H1 (cell line): Measurements from ENCODE around the gene TSHZ2. TPM values are rescaled to one million over a fixed set of nuclear protein-coding genes. Genes with fewer than 3 reads are reported as not detected.

Source experiments
- ATF3 ChIP-seq: IDR thresholded peaks from 2 replicates; pipeline ENCODE4 v1.6.1; 2011; ENCODE audit warnings: low read depth, mild to moderate bottlenecking, low read length; ENCODE audit not compliant: insufficient read depth
- RAD21 ChIP-seq, 2 experiments: IDR thresholded peaks in 1 of 2; conservative IDR thresholded peaks in 1 of 2; 2 replicates each; pipeline ENCODE4 v1.6.1; 2011; ENCODE audit warnings: low read depth in 2 of 2, low read length in 2 of 2, improper control_type of control experiment in 1 of 2, inconsistent platforms in 1 of 2, mild to moderate bottlenecking in 1 of 2, moderate library complexity in 1 of 2
- RNF2 ChIP-seq: fragments of 200-900, 300-1000 bp; sonication (generic); IDR thresholded peaks from 2 replicates; pipeline ENCODE4 v1.7.1; 2016; ENCODE audit warnings: borderline replicate concordance, low read depth, mild to moderate bottlenecking, antibody characterized with exemption, low read length; ENCODE audit not compliant: poor library complexity, severe bottlenecking; ENCODE audit errors: missing control alignments
- SAP30 ChIP-seq: fragments of 300-600 bp; sonication (generic); IDR thresholded peaks from 2 replicates; pipeline ENCODE4 v1.7.1; 2012; ENCODE audit warnings: low read length, moderate library complexity, mild to moderate bottlenecking, inconsistent platforms; ENCODE audit not compliant: insufficient read depth, insufficient replicate concordance
- TBP ChIP-seq: IDR thresholded peaks from 2 replicates; pipeline ENCODE4 v1.6.1; 2011; ENCODE audit warnings: low read depth, low read length, improper control_type of control experiment
- polyA plus RNA-seq, 7 experiments: library from polyadenylated mRNA; depleted of rRNA in 3 of 7; stranded (reverse) in 5 of 7; unstranded in 2 of 7; fragments of >200 nt in 5 of 7; fragments of 200-250 nt in 2 of 7; gene quantifications; 1 replicate in 5 of 7; 2 replicates in 1 of 7; 4 replicates in 1 of 7; pipeline versions ENCODE4 v1.2.1 to v1.2.3, GENCODE V29; 2011 to 2013; ENCODE audit warnings: missing spikeins in 2 of 7, mixed read lengths in 2 of 7
- total RNA-seq: library from RNA; stranded (reverse); fragmentation: NEBNext Ultra II Directional; extraction: Animal tissue kit (Norgen Biotek cat#: 25700); gene quantifications from 2 replicates; pipeline ENCODE4 v1.2.1, GENCODE V29; 2021

The TSHZ2 gene
- total and polyA plus RNA-seq, 2 of the 8 experiments (the other 6 are each of a cell fraction or from before 2014, with no cell fraction given): 0.14 to 0.30 TPM

- TF ChIP-seq ATF3 (no peak), SAP30 (no peak), TBP (no peak), RAD21 (IDR thresholded peaks at IDR 0.05 in 1 of 2, conservative IDR thresholded peaks at IDR 0.05 in 1 of 2; ENCODE audit: low read depth in 2 of 2, low read length in 2 of 2) (no peak), RNF2 (no peak)
These were observed 279.8 kb downstream of the TSHZ2 start (continued) for GRCh38 chr20:53252002-53252401.
